ENCODE data around the gene FGD4.

The FGD4 gene

DNA sequence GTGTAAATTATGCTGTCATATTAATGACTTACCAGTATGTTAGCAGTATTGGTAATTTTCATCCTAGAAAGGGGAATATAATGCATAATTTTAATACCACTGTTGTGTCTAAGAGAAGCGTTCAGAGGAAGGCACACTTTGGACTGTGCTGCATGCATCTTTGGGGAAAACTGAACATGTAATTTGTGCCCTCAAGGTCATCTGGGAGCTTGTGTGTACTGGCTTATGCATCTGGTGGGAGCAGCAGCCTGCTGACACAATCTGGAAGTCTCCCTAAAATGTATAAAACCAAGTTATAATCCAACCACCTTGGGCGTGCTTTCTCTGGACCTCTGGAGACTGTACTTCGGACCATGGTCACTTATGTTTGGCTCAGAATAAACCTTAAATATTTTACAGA is 14.1 kb downstream of the FGD4 start:
- DNase-seq = no peak

DNA sequence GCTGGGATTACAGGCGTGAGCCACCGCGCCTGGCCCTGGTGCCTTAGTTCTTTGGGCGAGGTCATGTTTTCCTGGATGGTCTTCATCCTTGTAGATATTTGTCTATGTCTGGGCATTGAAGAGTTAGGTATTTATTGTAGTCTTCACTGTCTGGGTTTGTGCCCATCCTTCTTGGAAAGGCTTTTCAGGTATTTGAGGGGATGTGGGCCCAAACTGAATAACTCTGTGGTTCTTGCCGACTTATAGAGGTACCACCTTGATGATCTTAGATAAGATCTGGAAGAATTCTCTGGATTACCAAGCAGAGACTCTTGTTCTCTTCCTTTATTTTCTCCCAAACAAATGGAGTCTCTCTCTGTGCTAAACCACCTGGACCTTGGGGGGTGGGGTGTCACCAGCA is 18.9 kb downstream of the FGD4 start:
- DNase-seq = no peak

DNA sequence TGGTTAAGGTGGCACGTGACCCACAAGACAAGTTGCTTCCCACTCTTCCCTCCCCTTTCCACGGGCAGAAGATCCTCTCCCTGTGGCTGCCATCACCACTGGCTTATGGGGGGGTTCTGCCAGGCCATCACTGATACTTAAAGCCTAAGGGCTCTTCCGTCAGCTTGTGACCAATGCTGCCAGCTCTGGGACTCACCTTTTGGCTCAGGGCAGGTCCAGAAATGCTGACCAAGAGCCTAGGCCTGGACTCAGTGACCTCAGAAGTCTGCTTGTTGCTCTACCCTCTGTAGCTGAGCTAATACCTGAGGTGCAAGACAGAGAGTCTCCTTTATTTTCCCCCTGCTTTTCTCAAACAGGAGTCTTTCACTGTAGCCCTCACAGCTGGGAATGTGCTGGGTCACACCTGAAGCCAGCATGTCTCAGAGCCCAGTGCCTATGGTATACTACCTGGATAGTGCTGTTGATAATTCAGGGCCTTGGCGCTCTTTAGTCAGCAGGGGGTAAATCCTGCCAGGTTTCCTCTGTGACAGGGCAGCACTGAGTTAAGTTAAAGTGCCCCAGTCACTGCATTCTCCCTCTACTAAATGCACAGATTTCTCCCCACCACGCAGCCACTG is 19.7 kb downstream of the FGD4 start:
- DNase-seq = no peak

DNA sequence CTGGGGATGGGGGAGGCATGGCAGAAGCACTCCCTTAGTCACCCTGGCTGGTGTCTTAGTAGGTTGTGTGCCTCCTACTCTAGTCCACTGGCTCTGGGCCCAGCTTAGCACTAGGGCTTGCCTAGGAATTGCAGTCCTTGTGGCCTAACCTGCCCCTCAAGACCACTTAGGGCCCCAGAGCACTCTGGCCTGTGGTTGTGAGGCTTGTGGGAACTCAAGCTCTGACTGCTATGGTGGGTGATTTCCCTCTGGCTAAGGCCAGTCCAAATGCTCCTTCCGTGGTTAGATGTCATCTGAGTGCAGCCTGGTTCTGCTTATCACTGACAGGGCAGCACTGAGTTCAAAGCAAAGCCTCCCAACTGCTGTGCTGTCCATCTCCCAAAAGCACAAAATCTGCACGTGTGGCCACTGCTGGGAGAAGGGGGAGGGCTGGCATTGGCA is 20.2 kb downstream of the FGD4 start:
- DNase-seq = no peak

DNA sequence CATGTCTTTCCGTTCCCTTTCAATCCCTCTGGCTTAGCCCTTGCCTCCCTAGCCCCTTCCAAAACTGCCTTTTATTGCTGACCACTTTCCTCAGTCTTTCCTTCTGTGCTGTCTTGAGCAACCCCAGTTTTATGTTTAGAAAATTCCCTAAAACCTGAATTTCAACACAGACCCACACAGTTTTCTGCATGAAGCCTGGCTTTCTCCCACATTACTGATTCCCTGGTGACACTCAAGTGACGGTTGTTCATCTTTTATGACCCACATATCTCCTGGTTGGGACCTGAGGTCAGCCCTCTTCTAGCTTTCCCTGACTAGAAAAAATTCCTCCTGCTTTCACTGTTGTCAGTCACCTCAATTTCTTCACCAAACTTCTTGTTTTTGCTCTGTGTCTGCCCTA is 21.0 kb downstream of the FGD4 start:
- no peak for DNase-seq

DNA sequence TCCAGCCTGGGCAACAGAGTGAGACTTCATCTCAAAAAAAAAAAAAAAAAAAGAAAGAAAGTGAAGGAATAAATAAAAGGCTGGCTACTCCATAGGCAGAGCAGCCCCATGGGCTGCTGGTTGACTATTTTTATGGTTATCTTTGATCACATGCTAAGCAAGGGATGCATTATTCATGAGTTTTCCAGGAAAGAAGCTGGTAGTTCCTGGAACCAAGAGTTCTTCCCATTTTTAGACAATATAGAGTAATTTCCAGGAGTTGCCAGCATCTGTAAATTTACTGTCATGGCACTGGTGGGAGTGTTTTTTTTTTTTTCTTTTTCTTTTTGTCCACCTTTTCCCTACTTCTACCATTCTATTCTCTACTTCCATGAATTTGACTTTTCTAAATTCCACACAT is 24.2 kb downstream of the FGD4 start:
- DNase-seq = no peak

DNA sequence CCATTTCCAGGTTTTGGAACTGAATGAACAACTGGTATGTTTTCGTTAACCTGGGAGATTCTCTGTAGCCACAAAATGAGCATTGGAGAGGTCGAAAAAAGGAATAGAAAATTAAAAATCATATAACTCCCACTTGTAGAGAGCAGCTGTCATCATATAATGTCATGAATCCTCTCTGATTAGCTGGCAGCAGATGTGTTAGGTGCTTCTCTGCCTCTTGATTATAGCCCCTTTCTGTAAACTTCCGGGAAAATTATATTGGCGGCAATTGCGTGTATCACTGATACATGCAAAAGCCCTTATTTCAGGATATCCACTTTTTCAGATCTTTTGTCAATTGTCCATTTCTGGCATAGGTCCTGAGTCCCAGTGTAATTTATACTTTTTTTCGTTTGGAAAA is 31.7 kb downstream of the FGD4 start:
- DNase-seq = no peak

DNA sequence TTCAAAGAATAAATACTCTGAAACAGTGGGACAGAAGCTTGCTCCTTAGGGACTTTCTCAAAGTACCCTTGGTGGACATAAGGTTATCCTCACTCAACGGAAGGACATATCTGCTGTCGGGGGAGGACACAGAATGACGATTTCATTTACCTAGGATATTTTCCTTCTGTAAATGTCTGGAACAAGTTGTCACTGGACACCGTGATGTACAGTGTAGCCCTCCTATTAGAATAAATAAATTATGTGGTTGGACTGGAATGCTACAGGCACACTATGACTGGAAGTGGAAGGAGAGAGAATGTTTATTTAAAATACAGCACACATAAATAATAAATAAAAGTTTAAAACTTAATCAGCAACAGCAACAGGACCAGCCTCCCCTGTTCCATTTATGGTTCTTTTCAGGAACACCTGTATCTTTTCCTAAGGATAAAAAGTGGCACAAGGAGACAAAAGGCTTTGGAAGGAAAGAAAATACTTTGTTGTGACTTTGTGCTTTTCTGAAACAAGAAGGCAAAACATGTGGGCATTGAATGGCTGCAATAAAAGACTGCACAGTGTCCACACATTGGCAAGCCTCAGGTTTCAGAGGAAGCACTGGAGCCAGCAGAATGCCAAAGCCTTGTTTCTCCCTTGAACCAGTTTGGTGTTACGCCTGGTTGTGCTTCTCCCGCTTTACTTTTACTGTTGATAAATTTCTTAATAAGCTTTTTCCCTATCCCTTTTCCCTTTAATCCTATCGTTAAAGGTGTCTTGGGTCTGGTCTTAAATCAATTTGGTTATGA is 36.8 kb downstream of the FGD4 start:
- no peak for DNase-seq

DNA sequence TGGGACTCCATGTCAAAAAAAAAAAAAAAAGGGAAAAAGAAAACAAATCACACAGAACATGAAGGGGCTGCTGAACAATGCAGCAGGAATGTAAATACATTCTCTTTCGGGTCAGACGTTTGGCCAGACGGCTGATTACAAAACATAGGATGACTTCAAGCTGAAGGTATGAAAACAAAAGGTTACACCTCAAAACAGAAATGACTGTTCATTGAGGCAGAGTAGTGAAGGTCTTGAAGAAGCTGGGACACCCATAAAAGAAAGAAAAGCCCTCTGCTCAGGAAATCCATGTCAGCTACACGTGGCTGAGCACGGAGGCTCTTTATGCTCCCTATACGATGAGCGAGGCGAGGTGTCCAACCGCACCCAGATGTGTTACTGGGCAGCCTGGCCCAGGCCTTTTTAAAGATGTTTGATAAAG is 37.7 kb downstream of the FGD4 start:
- DNase-seq = no peak

DNA sequence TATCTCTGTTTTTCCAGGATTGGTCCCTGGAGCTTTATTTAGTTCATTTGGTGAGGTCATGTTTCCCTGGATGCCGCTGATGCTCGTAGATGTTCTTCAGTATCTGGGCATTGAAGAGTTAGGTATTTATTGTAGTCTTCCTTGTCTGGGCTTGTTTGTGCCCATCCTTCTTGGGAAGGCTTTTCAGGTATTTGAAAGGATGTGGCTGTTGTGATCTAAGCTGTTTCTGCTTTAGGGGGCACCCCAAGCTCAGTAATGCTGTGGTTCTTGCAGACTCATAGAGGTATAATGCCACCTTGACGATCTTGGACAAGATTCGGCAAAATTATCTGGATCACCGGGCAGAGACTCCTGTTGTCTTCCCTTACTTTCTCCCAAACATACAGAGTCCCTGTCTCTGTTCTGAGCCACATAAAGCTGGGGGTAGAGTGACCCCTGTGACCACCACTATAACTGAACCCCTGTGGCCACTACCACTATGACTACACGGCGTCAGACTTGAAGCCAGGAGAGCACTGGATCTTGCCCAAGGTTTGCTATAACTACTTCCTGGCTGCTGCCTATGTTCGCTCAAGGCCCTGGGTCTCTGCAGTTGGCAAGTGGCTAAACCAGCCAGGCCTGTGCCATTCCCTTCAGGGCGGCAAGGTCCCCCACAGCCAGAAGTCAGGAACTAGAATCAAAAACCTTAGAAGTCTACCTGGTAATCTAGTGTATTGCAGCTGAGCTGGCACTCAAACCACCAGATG is 40.9 kb downstream of the FGD4 start:
- DNase-seq = no peak

DNA sequence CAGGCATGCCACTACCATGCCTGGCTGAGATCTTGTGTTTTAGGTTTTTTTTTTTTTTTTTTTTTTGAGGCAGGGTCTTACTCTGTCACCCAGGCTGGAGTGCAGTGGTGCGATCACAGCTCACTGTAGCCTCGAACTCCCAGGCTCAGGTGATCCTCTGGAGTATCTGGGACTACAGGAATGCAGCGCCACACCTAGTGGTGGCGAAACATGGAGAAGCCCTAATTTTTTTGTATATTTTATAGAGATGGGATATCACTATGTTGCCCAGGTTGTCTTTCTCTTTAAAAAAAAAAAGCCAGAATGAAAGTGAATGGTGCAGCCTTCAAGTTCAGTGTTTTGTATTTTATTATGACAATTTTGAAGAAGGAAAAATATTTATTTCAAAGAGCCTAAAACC is 44.1 kb downstream of the FGD4 start:
- DNase-seq = no peak

DNA sequence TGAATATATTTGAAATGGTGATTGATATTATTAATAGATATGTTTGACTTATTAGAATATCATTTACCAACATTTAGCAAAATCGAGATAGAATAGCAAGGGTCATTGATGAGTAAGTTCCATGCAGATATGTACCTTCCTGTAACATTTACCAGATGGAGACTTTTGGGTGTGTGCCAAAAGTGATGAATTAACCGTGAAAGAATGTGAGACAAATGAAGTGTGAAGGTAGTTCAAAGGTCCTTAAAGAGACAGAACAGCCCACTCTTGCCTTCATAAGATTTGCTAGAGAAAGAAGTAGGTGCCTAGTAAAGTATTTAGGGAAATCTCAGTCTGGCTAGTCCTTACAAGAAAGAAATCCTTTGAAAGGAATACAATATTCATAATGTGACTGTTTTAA is 45.5 kb downstream of the FGD4 start:
- no peak for DNase-seq

DNA sequence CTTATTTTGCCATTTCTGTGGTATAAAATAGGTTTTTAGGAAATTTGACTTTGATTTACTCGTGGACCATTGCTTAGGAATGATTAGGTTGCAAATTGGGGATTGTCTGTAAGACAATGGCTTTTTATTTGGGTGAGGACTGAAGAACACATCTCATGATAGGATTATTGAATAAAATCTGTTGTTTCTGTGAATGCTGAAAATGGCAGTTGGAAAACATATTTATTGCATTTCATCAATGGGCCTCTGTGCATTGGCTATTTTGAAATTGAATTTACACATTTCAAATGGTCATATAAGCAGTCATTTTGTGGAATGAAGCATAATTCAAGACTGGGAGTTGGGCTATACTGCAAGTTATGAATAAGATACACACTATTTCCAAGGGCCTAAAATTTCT is 46.0 kb downstream of the FGD4 start:
- DNase-seq = no peak

DNA sequence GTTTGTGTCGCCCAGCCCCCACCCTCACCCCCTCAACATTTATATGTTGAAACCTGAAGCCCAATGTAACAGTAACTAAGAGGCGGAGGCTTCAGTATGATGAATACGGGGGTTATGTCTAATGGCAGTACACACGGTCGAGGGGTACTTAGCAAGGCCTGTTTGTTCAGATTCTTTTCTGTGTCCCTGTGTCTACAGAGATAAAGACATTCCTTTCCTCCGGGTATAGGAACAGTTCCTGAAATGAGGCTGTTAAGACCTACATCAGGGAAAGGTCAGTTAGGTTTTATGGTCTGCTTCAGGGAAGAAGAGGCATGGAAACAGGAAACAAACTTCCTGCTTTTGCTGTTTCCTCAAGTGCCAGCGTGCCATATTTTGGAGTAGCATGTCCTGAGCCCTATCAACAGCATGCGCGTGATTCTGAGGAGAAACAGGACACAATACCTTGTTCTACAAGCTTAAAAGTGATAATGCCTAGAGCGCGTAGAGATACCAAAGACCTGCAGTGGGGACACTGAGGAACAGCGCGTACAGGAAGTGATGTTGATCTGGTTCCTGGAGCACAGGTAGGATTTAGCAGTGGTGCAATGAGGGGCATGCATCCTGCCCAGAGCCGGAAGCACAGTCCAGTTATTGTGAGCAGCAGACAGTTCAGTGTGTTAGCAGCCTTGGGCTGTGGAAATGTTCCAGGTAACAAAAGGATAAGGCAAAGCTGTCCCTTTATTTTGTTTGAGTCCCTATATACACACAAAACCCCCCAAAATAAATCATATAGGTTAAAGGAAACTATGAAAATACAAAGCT is 47.2 kb downstream of the FGD4 start:
- DNase-seq = no peak

DNA sequence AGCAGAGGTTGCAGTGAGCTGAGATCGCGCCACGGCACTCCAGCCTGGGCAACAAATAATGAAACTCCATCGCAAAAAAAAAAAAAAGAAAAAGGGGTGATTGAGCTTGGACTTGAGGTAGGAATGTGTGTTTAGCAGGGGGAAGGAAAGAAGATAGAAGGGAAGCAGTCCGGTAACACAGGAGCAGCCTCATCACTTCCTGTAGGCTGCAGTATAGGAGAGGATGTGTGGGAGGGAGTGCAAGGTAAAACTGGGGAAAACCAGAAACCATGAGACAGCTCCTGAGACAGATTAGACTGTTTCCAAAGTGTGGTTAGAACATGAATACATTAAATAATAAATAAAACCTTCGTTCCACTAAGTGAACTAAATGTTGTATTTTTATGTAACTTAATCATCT is 49.2 kb downstream of the FGD4 start:
- no peak for DNase-seq

DNA sequence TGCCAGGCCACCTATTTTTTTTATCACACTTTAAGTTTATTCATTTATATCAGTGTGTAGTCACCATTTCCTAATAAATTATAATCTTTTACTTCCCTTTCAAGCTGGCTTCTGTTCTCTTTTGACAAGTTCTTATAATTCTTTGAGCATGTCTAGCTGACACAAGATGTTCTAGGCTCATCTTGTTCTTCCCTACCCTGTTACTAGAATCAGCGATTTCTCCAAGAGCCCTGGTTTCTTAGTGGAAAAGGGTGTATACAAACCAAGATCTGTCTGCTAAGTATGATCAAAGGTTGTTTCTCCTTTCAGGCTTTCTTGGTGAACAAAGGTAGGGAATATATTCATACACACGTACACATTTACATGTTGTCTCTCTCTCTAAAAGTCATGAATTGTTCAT is 51.0 kb downstream of the FGD4 start:
- no peak for DNase-seq

DNA sequence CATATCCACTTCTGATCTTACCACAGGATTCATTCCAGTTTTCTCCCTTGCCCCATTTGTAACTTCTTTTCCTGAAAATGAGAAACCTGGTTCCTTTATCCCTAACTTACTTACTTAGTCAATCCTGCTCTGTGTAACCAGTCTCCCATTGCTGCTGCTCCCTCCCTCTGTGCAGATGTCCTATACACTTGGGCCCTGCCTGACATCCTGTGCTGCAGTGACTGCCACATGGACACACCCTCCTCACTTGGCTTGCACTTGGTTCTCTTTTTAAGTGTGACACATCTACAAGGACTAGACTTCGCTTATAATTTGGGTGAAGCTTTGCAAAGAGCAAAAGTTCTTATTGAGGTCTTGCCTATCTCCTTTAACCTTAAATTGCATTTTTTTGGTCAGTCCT is 51.4 kb downstream of the FGD4 start:
- DNase-seq = no peak

DNA sequence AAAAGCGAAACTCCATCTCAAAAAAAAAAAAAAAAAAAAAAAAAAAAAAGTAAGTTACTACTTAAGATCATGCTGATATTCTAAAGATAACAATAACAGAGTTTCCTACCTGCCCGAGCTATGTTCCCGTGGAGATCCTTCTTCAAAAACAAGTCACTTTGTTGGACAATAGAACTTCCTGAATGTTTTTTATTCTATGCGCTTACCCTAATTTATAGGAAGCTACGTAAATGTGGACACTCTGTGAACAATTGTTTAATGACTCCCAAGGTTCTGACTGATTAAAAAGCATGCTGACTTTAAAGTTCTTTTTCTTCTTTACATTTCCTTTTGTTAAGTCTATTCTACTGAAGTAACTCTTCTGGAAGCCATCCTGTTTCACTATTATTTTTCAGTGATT is 52.5 kb downstream of the FGD4 start:
- no peak for DNase-seq

DNA sequence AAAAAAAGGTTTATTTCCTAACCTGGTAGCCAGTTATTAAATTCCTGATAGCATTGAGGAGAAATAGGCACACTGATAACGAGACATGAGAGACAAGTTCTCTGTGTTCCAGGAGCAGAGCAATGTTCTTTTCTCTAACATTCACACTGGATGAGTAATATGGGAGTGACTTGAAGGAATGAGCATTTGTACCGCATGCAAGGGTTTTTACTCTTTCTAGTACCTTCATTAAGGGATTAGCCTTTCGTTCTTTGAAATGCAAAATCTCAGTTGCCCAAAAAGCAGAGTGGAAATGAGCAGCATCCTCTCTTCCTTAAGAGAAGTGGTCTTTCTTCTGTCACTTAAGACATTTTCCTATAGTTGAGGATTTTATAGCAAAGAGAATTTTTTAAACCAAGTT is 54.7 kb downstream of the FGD4 start:
- DNase-seq = no peak

DNA sequence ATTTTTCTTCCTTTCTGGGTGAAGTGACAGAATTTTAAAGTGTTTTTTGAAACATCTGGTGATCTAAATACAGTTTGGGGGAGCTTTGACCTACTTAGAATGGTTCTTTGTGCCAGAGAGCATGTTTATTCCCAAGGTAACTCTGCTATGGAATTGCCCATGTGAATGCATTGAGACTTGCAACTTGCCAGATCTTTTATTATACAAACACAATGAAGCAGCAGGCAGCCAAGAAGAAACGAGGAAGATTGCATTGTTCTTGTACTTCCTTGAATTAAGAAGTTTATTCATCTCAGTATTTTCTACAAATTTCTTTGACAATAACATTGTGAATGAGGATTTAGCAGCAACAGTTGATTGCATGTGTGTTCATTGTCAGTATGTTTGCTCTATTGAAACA is 55.5 kb downstream of the FGD4 start:
- DNase-seq = no peak

DNA sequence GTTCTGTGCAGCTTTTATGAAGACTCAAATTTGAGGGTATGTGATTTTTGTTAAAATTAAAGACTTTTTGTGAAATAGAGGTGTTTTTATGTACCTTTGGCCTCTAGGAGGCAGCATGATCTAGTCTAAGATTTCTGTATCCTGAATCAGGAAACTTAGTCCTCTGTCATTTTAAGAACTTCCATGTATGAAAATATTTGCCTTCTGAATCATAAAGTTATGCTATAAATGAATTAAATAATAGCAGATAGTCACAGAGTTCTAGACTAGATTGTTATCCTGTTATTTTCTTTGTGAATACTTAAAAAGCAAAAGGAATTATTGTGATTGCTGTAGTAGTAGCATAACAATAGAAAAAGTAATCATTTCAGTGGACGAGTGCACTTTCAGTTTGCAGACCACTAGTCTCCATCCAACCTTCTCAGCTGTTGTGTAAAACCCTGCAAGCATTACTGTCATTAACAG is 56.3 kb downstream of the FGD4 start:
- no peak for DNase-seq

DNA sequence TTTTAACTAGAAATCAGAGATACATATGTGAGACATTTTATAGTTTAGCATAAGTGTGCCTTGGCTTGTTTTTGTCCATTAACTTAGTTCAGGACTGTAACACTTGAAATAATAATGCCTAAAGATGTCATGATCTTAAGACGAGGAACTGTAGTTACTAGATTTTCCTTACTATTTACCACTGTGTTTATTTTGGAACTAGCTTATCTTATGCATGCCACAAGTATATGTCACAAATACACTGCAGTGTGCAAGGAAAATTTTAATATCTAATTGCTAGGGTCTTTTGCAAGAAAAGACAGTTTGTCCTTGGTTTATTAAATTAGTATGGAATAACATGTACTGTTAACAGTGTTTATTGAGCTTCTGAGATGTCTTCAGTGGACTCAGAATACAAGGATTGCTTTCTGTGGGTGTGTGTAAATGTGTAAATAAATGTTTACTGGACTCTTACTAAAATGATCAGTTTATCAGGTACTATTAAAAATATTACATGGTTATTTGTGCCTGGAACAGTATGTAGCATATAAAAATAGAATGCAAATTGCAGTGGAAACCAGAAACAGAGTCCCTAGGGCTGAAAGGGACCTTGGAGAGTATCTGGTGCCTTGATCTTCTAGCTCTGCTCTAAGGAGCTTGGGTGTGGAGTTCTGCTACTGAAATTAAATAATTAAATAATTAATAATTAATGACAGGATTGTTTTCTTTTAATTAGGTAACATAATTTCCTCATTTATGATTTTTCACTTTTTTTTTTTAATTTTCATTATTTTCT is 58.1 kb downstream of the FGD4 start:
- no peak for DNase-seq
